Nephron progenitor cell (in vitro differentiated cells): ENCODE measurements around the gene EPN2.
A peak's percentile ranks its signal among the peaks of the same experiment; 100 is the strongest.

Experiments used
- DNase-seq: peaks from one replicate; pipeline ENCODE4 v3.0.0; 2021
- H3K27ac Mint-ChIP-seq: 2 replicates; pipeline ENCODE4 v1.8.0; 2021; ENCODE audit warnings: mild to moderate bottlenecking, moderate library complexity, mixed read lengths
- H3K27me3 Mint-ChIP-seq: 2 replicates; pipeline ENCODE4 v1.8.0; 2021; ENCODE audit warnings: mild to moderate bottlenecking, low read depth, mixed read lengths; ENCODE audit not compliant: poor library complexity
- H3K36me3 Mint-ChIP-seq: 2 replicates; pipeline ENCODE4 v1.8.0; 2021; ENCODE audit warnings: low read depth, mixed read lengths
- H3K4me1 Mint-ChIP-seq: 2 replicates; pipeline ENCODE4 v1.8.0; 2021; ENCODE audit warnings: mixed read lengths
- H3K4me3 Mint-ChIP-seq: 2 replicates; pipeline ENCODE4 v1.8.0; 2021; ENCODE audit warnings: mild to moderate bottlenecking, moderate library complexity, mixed read lengths
- H3K9me3 Mint-ChIP-seq: 2 replicates; pipeline ENCODE4 v1.8.0; 2021; ENCODE audit warnings: mild to moderate bottlenecking, moderate library complexity, mixed read lengths
- CTCF ChIP-seq: fragments of 200-600 bp; sonication (generic); IDR thresholded peaks from 2 replicates; pipeline ENCODE4 v1.5.0; 2021; ENCODE audit warnings: antibody characterized with exemption

EPN2 gene

GRCh38 chr17:19322129-19322505, 85.0 kb downstream of the EPN2 start:
- H3K4me3 Mint-ChIP-seq = no peak overlapping the region
- peaks cover 50% of the 10 kb centered on the region for H3K36me3 Mint-ChIP-seq
- H3K4me1 Mint-ChIP-seq = peaks cover 40% of the 10 kb centered on the region
- peak overlapping the region; percentile 67 for H3K27ac Mint-ChIP-seq
- DNase-seq = no peak
- no peak for TF ChIP-seq CTCF
- H3K9me3 Mint-ChIP-seq = peaks cover 30% of the 10 kb centered on the region
- peaks cover 8% of the 10 kb centered on the region for H3K27me3 Mint-ChIP-seq

GRCh38 chr17:19322861-19323260, 85.7 kb downstream of the EPN2 start:
- Mint-ChIP-seq H3K9me3 (peaks cover 30% of the 10 kb centered on the region), H3K27ac (no peak overlapping the region), H3K27me3 (peaks cover 8% of the 10 kb centered on the region), H3K4me3 (no peak overlapping the region), H3K4me1 (peaks cover 33% of the 10 kb centered on the region), H3K36me3 (peaks cover 51% of the 10 kb centered on the region)
- no peak for TF ChIP-seq CTCF
- DNase-seq = no peak

GRCh38 chr17:19325542-19325941, 88.4 kb downstream of the EPN2 start:
- peaks cover 30% of the 10 kb centered on the region for H3K9me3 Mint-ChIP-seq
- H3K36me3 Mint-ChIP-seq = peaks cover 51% of the 10 kb centered on the region
- H3K27me3 Mint-ChIP-seq = peaks cover 8% of the 10 kb centered on the region
- H3K4me3 Mint-ChIP-seq = no peak overlapping the region
- TF ChIP-seq CTCF = no peak
- DNase-seq = no peak
- H3K4me1 Mint-ChIP-seq = peaks cover 25% of the 10 kb centered on the region
- H3K27ac Mint-ChIP-seq = no peak overlapping the region

GRCh38 chr17:19327031-19327783, 90.0 kb downstream of the EPN2 start:
- peaks cover 30% of the 10 kb centered on the region for H3K9me3 Mint-ChIP-seq
- DNase-seq = no peak
- no peak for TF ChIP-seq CTCF
- no peak overlapping the region for H3K4me3 Mint-ChIP-seq
- peaks cover 47% of the 10 kb centered on the region for H3K36me3 Mint-ChIP-seq
- no peaks in the 10 kb centered on the region for H3K27me3 Mint-ChIP-seq
- H3K27ac Mint-ChIP-seq = peak overlapping the region; percentile 40
- H3K4me1 Mint-ChIP-seq = peaks cover 23% of the 10 kb centered on the region

GRCh38 chr17:19328441-19329061, 91.4 kb downstream of the EPN2 start:
- H3K36me3 Mint-ChIP-seq = peaks cover 40% of the 10 kb centered on the region
- TF ChIP-seq CTCF = no peak
- H3K27me3 Mint-ChIP-seq = no peaks in the 10 kb centered on the region
- peaks cover 27% of the 10 kb centered on the region for H3K4me1 Mint-ChIP-seq
- H3K4me3 Mint-ChIP-seq = no peak overlapping the region
- DNase-seq = no peak
- peak overlapping the region; percentile 86 for H3K27ac Mint-ChIP-seq
- peaks cover 25% of the 10 kb centered on the region for H3K9me3 Mint-ChIP-seq

GRCh38 chr17:19329136-19329535, 92.0 kb downstream of the EPN2 start:
- Mint-ChIP-seq H3K4me1 (peaks cover 27% of the 10 kb centered on the region), H3K27me3 (no peaks in the 10 kb centered on the region), H3K4me3 (no peak overlapping the region), H3K36me3 (peaks cover 34% of the 10 kb centered on the region), H3K27ac (peak overlapping the region; percentile 86), H3K9me3 (peaks cover 19% of the 10 kb centered on the region)
- no peak for TF ChIP-seq CTCF
- DNase-seq = no peak
